GM18868 (cell line): Measurements from ENCODE around the gene GUCY1B1.

ENCODE experiments used
- ATAC-seq: cut with Tn5 transposase; IDR thresholded peaks from one replicate; pipeline ENCODE4 v1.9.1; 2021; ENCODE audit warnings: mild to moderate bottlenecking, moderate library complexity; ENCODE audit not compliant: unreplicated experiment

The GUCY1B1 gene

DNA sequence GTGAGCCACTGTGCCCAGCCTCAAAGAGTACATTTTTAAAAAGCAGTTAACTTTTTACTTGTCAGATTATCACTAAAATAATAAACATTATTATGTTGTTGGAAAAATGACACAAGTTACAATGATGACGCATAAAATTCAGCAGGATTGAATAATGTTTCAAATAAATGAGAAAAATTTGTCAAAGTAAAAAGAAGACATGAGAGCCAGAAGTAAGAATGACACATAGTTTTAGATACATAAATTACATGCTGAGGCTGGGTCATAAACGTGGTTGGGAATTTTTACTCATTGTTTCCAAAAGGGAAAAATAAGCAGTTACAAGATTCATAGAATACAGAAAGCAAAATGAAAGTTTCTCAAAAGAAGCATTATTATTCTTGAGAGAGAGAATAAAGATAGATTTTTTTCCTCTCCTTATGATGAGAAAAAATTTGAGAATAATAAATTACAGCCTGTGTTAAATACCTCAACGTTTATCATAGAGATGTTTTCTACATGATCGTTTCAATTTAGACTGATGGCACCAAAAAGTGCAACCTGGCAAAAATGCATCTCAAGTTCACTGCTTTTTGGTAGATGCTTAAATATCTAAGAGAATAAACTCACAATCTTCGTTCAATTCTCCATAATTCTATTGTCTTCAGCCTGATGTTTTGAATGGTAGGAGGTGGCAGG, 40.4 kb downstream of the GUCY1B1 start:
- no peak for ATAC-seq

- no peak for ATAC-seq
Measured at GRCh38 chr4:155799794-155800123, 40.9 kb downstream of the GUCY1B1 start.

DNA sequence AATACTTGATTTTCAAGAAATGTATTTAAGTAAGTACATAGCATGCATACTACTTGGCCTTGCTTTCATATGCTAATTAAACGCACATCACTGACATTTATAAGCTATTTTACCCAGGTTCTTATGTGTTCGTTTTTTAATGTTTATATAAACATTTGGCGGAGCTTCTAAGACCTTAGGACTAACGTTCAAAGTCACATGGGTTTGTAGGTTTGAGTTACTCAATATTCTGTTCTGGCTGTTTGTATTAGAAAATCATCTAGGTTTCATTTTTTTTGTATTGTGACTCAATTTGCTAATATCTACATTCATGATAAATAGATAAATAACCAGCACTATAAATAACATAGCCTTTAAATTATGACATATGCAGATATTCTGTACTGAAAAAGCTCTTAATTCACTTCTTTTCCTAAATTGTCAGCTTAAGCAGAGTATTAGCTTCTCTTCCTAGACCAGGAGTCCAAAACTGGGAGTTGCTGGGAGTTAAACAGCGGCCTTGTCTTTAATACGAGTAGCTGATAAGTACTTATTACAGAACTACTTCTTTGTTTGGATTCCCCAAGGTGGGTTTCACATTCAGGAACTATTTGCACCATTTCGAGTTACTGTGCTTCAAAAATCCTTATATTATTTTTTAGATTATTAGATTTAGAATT, 42.0 kb downstream of the GUCY1B1 start:
- ATAC-seq = no peak

- no peak for ATAC-seq
Measured at GRCh38 chr4:155802190-155802959, 43.6 kb downstream of the GUCY1B1 start.

- no peak for ATAC-seq
Measured at GRCh38 chr4:155805016-155805415, 46.2 kb downstream of the GUCY1B1 start.

GRCh38 chr4:155807021-155807420, 48.2 kb downstream of the GUCY1B1 start:
- ATAC-seq = no peak

GRCh38 chr4:155809835-155810234, 51.0 kb downstream of the GUCY1B1 start:
- ATAC-seq = peak; percentile 95

DNA sequence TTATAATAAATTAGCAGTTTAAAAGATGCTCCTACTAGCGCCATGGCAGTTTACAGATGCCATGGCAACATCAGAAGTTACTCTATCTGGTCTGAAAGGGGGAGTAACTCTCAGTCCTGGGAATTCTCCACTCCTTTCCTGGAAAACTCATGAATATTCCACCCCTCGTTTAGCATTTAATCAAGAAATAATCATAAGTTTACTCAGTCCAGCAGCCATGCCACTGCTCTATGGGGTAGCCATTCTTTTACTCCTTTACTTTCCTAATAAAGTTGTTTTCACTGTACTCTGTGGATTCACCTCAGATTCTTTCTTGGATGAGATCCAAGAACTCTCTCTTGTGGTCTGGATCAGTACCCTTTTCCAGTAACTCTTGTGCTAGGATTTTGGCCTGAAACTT, 52.3 kb downstream of the GUCY1B1 start:
- no peak for ATAC-seq

- no peak for ATAC-seq
Measured at GRCh38 chr4:155818639-155819038, 59.8 kb downstream of the GUCY1B1 start.

DNA sequence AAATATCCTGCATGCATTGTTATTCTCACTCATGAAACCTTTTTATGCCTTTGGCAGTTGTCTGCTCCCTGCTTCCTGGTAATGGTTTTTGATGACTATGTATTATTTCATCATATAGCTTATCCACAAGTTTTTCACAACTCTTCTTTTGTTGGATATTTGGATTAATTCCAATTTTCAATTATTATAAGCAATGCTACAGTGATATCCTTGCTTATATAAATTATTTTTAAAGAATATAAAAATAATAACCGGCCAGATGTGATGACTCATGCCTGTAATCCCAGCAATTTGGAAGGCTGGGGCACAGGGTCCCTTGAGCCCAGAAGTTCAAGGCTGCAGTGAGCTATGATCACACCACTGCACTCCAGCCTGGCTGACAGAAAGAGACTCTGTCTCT, 60.2 kb downstream of the GUCY1B1 start:
- ATAC-seq = no peak

- no peak for ATAC-seq
Measured at GRCh38 chr4:155820887-155821518, 62.2 kb downstream of the GUCY1B1 start.

DNA sequence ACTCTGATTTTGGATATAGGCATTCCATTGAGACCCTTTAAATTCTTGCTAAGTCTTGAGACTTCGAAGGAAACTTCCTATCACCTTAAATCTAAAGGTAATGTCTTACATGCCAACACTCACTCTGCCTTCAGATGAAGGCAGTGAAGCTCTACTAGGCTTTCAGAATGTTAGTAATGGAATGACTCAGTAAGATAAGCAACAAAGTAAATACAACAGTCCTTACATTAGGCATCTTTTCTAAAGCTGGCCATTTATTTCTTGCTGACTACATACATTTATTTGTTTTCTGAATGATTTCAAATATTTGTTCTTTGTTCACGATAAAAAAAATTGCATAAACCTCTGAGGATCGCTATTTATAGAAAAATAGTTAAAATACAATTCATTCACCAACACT, 63.8 kb downstream of the GUCY1B1 start:
- ATAC-seq = peak; percentile 99

GRCh38 chr4:155828628-155829027, 69.8 kb downstream of the GUCY1B1 start:
- no peak for ATAC-seq

- no peak for ATAC-seq
Measured at GRCh38 chr4:155832664-155833063, 73.8 kb downstream of the GUCY1B1 start.

DNA sequence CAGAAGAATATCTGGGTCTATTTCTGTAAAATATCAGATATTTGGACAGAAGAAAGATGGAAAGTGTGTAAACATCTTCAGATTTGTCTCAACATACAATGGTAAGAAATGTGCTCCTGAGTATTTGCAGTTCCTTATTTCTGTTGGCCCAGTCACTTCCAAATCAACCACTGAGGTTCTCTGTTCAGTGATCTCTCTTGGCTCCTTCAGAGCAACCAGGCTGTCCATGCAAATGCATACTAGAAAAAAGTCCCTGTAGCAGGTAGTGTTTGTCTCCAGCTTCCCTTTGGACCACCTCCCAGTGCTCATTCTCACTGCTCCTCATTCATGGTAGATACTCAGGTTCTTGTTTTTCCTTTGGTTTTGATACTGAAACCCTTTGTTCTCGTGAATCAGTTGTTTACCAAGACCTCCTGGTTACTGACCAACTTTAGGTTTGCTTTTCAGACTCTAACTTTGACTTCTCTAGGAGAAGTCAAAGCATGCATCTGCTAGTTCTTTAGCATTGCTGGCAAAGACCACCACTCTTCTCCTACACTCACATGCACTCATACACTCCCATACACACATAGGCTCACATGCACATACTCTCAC, 78.5 kb downstream of the GUCY1B1 start:
- ATAC-seq = peak; percentile 52

- no peak for ATAC-seq
Measured at GRCh38 chr4:155842080-155842479, 83.3 kb downstream of the GUCY1B1 start.

GRCh38 chr4:155846929-155847328, 88.1 kb downstream of the GUCY1B1 start:
- no peak for ATAC-seq

- no peak for ATAC-seq
Measured at GRCh38 chr4:155849042-155849441, 90.2 kb downstream of the GUCY1B1 start.

GRCh38 chr4:155853189-155853588, 94.4 kb downstream of the GUCY1B1 start:
- ATAC-seq = no peak

DNA sequence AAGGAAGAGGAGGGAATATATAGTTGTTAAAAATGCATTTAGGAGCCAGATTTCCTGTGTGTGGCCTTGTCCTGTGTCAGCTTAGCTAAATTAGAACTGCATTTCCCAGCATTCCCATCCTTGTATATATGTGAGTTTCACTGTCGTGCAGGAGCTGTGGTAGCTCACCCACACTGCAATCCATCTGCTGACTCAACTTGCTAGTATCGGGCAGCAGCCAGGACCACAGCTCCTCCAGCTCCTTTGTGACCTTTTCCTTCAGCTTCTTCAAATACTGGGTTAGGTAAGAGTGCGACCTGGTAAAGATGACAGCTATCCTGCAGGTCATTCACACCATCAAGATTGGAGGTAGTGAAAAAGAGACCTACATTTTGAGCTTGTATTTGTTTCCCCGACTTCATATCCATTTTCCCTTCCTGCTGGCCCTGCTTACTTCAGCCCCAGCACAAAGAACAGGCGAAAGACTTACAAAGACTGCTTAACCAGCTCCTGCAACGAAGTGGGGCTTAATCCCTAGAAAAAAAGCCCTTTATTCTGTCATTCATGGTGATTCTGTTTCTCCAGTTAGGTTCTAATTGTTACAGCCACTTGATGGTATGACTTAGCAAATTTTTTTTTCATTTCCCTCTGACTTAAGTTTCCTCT, 95.9 kb downstream of the GUCY1B1 start:
- ATAC-seq = peak; percentile 53

- no peak for ATAC-seq
Measured at GRCh38 chr4:155855897-155856296, 97.1 kb downstream of the GUCY1B1 start.
